HCT116 (cell line): ENCODE data around the gene OSBPL10. TPM values are rescaled to one million over a fixed set of nuclear protein-coding genes. Genes with fewer than 3 reads are reported as not detected.
A peak's percentile ranks its signal among the peaks of the same experiment; 100 is the strongest.

Experiments
- ATAC-seq: fragments of 200-7000 bp; cut with Tn5 transposase; 2 replicates; pipeline ENCODE4 v1.9.1; 2020; ENCODE audit warnings: mild to moderate bottlenecking, moderate library complexity
- BruUV-seq: library from RNA; stranded (reverse); fragments of 400-500 nt; replicated peaks from 2 replicates; lab custom pipeline; 2021; lab: Mats Ljungman, UMichigan
- CTCF ChIA-PET: fragments of 300-600 bp; sonication (Branson Sonifier 250); formaldehyde crosslinking; loops from one replicate; lab custom pipeline; 2021; ENCODE audit warnings: antibody characterized with exemption; lab: Charles Lee
- POLR2A ChIA-PET: fragments of 300-600, 350-600 bp; sonication (Branson Sonifier 250); formaldehyde crosslinking; loops from one replicate; lab custom pipeline; 2021; ENCODE audit warnings: antibody characterized with exemption; lab: Charles Lee
- RAD21 ChIA-PET, 2 experiments: fragments of 300-600 bp; sonication (Branson Sonifier 250); formaldehyde crosslinking; loops; one replicate each; lab custom pipeline; 2023; ENCODE audit warnings: low total read pairs in 2 of 2; ENCODE audit not compliant: uncharacterized antibody in 2 of 2, unreplicated experiment in 2 of 2, low non-redundant PET in 1 of 2; lab: Charles Lee
- DNase-seq: peaks from one replicate; pipeline ENCODE4 v3.0.0-alpha.2; 2010; ENCODE audit warnings: low read depth, low spot score
- H2AFZ ChIP-seq: fragments of 200-600 bp; shearing (Covaris generic), sonication (generic); 2 replicates; pipeline ENCODE4 v1.6.1; 2017; ENCODE audit warnings: low read depth, mixed run types, mixed read lengths, antibody characterized with exemption, low read length; ENCODE audit not compliant: poor library complexity, severe bottlenecking
- H3K27ac ChIP-seq: 2 replicates; pipeline ENCODE4 v1.5.1; 2012; ENCODE audit warnings: low read depth, low read length
- H3K27me3 ChIP-seq: fragments of 200-600 bp; sonication (generic); 2 replicates; pipeline ENCODE4 v1.6.1; 2016; ENCODE audit warnings: mixed run types, low read length, mixed read lengths; ENCODE audit not compliant: insufficient read depth
- H3K36me3 ChIP-seq, 2 experiments: fragments of 200-500 bp in 1 of 2; fragments of 200-600 bp in 1 of 2; sonication (Bioruptor generic) in 1 of 2; sonication (generic) in 1 of 2; 2 replicates each; pipeline versions ENCODE4 v1.5.1 to v1.6.1; 2014 to 2016; ENCODE audit warnings: low read length in 2 of 2, inconsistent platforms in 1 of 2, mixed read lengths in 1 of 2, mixed run types in 1 of 2; ENCODE audit not compliant: insufficient read depth in 2 of 2, control insufficient read depth in 1 of 2
- H3K4me1 ChIP-seq, 2 experiments: fragments of 200-600 bp in 1 of 2; sonication (generic) in 1 of 2; 2 replicates each; pipeline versions ENCODE4 v1.5.1 to v1.6.1; 2012 to 2017; ENCODE audit warnings: low read length in 2 of 2, inconsistent platforms in 1 of 2, mild to moderate bottlenecking in 1 of 2, mixed read lengths in 1 of 2, mixed run types in 1 of 2, moderate library complexity in 1 of 2; ENCODE audit not compliant: insufficient read depth in 2 of 2, control insufficient read depth in 1 of 2
- H3K4me2 ChIP-seq: fragments of 200-600 bp; sonication (generic); 2 replicates; pipeline ENCODE4 v1.6.1; 2017; ENCODE audit warnings: mixed run types, low read length, mixed read lengths
- H3K4me3 ChIP-seq, 2 experiments: fragments of 200-600 bp in 1 of 2; sonication (generic) in 1 of 2; replicated peaks in 1 of 2; 2 replicates each; pipeline ENCODE4 v1.5.1; 2011 to 2016; ENCODE audit warnings: low read length in 2 of 2, control low read depth in 1 of 2, low read depth in 1 of 2, mild to moderate bottlenecking in 1 of 2, mixed read lengths in 1 of 2, mixed run types in 1 of 2
- H3K79me2 ChIP-seq: fragments of 200-600 bp; sonication (generic); 2 replicates; pipeline ENCODE4 v1.6.1; 2017; ENCODE audit warnings: mild to moderate bottlenecking, mixed run types, low read length, moderate library complexity, mixed read lengths; ENCODE audit not compliant: insufficient read depth
- H3K9ac ChIP-seq: fragments of 200-600 bp; sonication (generic); 2 replicates; pipeline ENCODE4 v1.6.1; 2016; ENCODE audit warnings: low read length, mixed read lengths
- H3K9me2 ChIP-seq: fragments of 200-600 bp; sonication (generic), shearing (Covaris generic); 2 replicates; pipeline ENCODE4 v1.6.1; 2017; ENCODE audit warnings: mixed run types, mild to moderate bottlenecking, moderate library complexity; ENCODE audit not compliant: insufficient read depth
- H3K9me3 ChIP-seq, 2 experiments: fragments of 200-500 bp in 1 of 2; fragments of 200-600 bp in 1 of 2; sonication (Bioruptor generic) in 1 of 2; sonication (generic) in 1 of 2; 2 replicates each; pipeline ENCODE4 v1.6.1; 2014 to 2017; ENCODE audit warnings: low read length in 2 of 2, mixed read lengths in 2 of 2, inconsistent platforms in 1 of 2, low read depth in 1 of 2, mild to moderate bottlenecking in 1 of 2, mixed run types in 1 of 2, moderate library complexity in 1 of 2; ENCODE audit not compliant: control insufficient read depth in 1 of 2, insufficient read depth in 1 of 2
- H4K20me1 ChIP-seq: fragments of 200-600 bp; sonication (generic), shearing (Covaris generic); 2 replicates; pipeline ENCODE4 v1.6.1; 2017; ENCODE audit warnings: mixed run types, mild to moderate bottlenecking, moderate library complexity; ENCODE audit not compliant: insufficient read depth
- SRF ChIP-seq: IDR thresholded peaks from 2 replicates; pipeline ENCODE4 v1.6.1; 2012; ENCODE audit warnings: low read depth
- ZBTB33 ChIP-seq: IDR thresholded peaks from 2 replicates; pipeline ENCODE4 v1.6.1; 2011; ENCODE audit warnings: mild to moderate bottlenecking, low read length, moderate library complexity; ENCODE audit not compliant: insufficient replicate concordance; ENCODE audit errors: extremely low read depth
- intact Hi-C: fragments of 100-400 bp; cut with micrococcal nuclease; formaldehyde crosslinking; loops from 2 replicates; pipeline ENCODE4 v1.10.0; 2022
- total RNA-seq: library from RNA; stranded (reverse); gene quantifications from one replicate; pipeline ENCODE4 v1.2.1, GENCODE V29; 2021; ENCODE audit not compliant: unreplicated experiment
- TF ChIP-seq, protein P1 (sequence below), 3 experiments: fragments of 200-600 bp in 1 of 3; sonication (generic) in 1 of 3; IDR thresholded peaks in 2 of 3; conservative IDR thresholded peaks in 1 of 3; 2 replicates each; pipeline ENCODE4 v1.5.1; 2012 to 2017; ENCODE audit warnings: low read depth in 2 of 3, low read length in 2 of 3, antibody characterized with exemption in 1 of 3, borderline replicate concordance in 1 of 3, control low read depth in 1 of 3, mild to moderate bottlenecking in 1 of 3, mixed read lengths in 1 of 3, mixed run types in 1 of 3, moderate library complexity in 1 of 3; ENCODE audit not compliant: insufficient read depth in 1 of 3

OSBPL10 gene
- total RNA-seq, 1 experiment from 2014 or later = 25.8 TPM

DNA sequence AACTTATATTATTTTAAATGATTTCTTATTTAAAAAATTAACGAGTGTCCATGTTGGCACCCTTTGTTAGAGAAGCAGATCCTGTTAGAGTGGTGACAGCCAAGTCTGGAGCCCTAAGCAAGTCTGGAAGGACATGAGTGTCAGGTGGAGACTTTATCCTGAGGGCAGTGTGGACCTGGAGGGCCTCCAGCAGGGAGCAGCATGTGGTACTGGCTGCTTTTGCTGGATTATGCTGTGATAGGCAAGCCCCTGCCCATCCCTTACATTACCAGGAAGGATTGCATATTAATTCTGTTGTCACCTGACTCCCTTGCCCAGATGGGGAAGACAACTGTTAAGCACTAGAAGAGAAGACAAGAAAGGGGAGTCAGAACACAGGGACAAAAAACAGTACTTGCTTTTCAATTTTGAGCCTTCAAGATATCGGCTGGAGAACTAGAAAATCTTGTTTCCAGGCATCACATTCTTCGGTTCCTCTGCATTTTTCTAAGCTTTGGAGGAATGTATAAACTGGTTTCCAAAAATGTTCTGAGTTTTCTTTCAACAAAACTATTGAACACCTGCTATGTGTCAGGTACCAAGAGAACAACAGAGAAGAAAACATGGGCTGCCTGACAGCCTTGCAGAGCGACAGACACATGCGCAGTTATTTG, 23.2 kb upstream of the OSBPL10 start:
- RAD21 ChIA-PET = no interaction called here
- Histone ChIP-seq H3K36me3 (no peaks in the 10 kb centered on the region), H3K9me3 (no peaks in the 10 kb centered on the region), H3K4me2 (no peak overlapping the region), H3K9ac (no peak overlapping the region), H3K27me3 (no peaks in the 10 kb centered on the region), H3K4me1 (no peaks in the 10 kb centered on the region), H4K20me1 (no peaks in the 10 kb centered on the region), H2AFZ (no peak overlapping the region), H3K9me2 (no peaks in the 10 kb centered on the region), H3K4me3 (no peak overlapping the region), H3K79me2 (no peaks in the 10 kb centered on the region), H3K27ac (no peak overlapping the region)
- no TSS peak for BruUV-seq
- CTCF ChIA-PET = interaction anchor here (1.3 kb wide), 1 partner anchor 15 kb away, joined by 3 read pairs; no protein-coding TSS in a partner anchor
- TF ChIP-seq, protein P1, sequence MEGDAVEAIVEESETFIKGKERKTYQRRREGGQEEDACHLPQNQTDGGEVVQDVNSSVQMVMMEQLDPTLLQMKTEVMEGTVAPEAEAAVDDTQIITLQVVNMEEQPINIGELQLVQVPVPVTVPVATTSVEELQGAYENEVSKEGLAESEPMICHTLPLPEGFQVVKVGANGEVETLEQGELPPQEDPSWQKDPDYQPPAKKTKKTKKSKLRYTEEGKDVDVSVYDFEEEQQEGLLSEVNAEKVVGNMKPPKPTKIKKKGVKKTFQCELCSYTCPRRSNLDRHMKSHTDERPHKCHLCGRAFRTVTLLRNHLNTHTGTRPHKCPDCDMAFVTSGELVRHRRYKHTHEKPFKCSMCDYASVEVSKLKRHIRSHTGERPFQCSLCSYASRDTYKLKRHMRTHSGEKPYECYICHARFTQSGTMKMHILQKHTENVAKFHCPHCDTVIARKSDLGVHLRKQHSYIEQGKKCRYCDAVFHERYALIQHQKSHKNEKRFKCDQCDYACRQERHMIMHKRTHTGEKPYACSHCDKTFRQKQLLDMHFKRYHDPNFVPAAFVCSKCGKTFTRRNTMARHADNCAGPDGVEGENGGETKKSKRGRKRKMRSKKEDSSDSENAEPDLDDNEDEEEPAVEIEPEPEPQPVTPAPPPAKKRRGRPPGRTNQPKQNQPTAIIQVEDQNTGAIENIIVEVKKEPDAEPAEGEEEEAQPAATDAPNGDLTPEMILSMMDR (IDR thresholded peaks at IDR 0.05 in 2 of 3, conservative IDR thresholded peaks at IDR 0.05 in 1 of 3; ENCODE audit: borderline replicate concordance in 1 of 3, insufficient read depth in 1 of 3, low read depth in 2 of 3, low read length in 2 of 3) = 0 out of 6 replicates have a peak, but pooled peaks of 2 of the 3 experiments have one; percentile 15 to 16
- TF ChIP-seq ZBTB33 = no peak
- no peak for TF ChIP-seq SRF
- intact Hi-C loops = no loop called here
- POLR2A ChIA-PET = no interaction called here
- DNase-seq = no peak
- peak; percentile 60 for ATAC-seq
